Stimulated activated naive CD8-positive, alpha-beta T cell treated with anti-CD3 and anti-CD28 coated beads, Interleukin-15, Interleukin-2, amounts not matched to agents 100 ng/mL and 50 ng/mL, for 24 hours (primary cell): Measurements from ENCODE around the gene AXIN1.
A peak's percentile ranks its signal among the peaks of the same experiment; 100 is the strongest.
"Not testable (repeated sequence)": the region's sequence is repeated elsewhere in the genome, so short reads cannot be mapped to it uniquely, and the experiment has no call there.

ENCODE experiments used
- H3K27ac Mint-ChIP-seq: one replicate; pipeline ENCODE4 v1.8.0; 2021; ENCODE audit warnings: mild to moderate bottlenecking, mixed read lengths
- H3K27me3 Mint-ChIP-seq: one replicate; pipeline ENCODE4 v1.8.0; 2021; ENCODE audit warnings: mixed read lengths
- H3K36me3 Mint-ChIP-seq: one replicate; pipeline ENCODE4 v1.8.0; 2021; ENCODE audit warnings: low read depth, mixed read lengths
- H3K4me1 Mint-ChIP-seq: one replicate; pipeline ENCODE4 v1.8.0; 2021; ENCODE audit warnings: low read depth, mixed read lengths
- H3K4me3 Mint-ChIP-seq: one replicate; pipeline ENCODE4 v1.8.0; 2021; ENCODE audit warnings: mild to moderate bottlenecking, mixed read lengths
- H3K9me3 Mint-ChIP-seq: one replicate; pipeline ENCODE4 v1.8.0; 2021; ENCODE audit warnings: mixed read lengths

AXIN1 gene

GRCh38 chr16:389352-389751 is 36.8 kb upstream of the AXIN1 start:
- H3K4me1 Mint-ChIP-seq, result peaks cover 20% of the 10 kb centered on the region
- no peak overlapping the region for H3K27ac Mint-ChIP-seq
- no peaks in the 10 kb centered on the region for H3K27me3 Mint-ChIP-seq
- H3K9me3 Mint-ChIP-seq, result no peaks in the 10 kb centered on the region
- no peak overlapping the region for H3K4me3 Mint-ChIP-seq
- no peaks in the 10 kb centered on the region for H3K36me3 Mint-ChIP-seq

- not testable (repeated sequence) for H3K36me3 Mint-ChIP-seq, H3K9me3 Mint-ChIP-seq, H3K4me3 Mint-ChIP-seq, H3K27me3 Mint-ChIP-seq, H3K27ac Mint-ChIP-seq
- peaks cover 31% of the 10 kb centered on the region for H3K4me1 Mint-ChIP-seq
Measured at GRCh38 chr16:387761-388666, 35.5 kb upstream of the AXIN1 start.

GRCh38 chr16:386641-387156 is 34.2 kb upstream of the AXIN1 start:
- Mint-ChIP-seq H3K4me3 (no peak overlapping the region), H3K27me3 (peaks cover 3% of the 10 kb centered on the region), H3K4me1 (peaks cover 25% of the 10 kb centered on the region), H3K27ac (no peak overlapping the region), H3K36me3 (no peaks in the 10 kb centered on the region), H3K9me3 (no peaks in the 10 kb centered on the region)

- Mint-ChIP-seq H3K36me3 (no peaks in the 10 kb centered on the region), H3K9me3 (no peaks in the 10 kb centered on the region), H3K4me3 (peak overlapping the region; percentile 83), H3K4me1 (peaks cover 29% of the 10 kb centered on the region), H3K27ac (peak overlapping the region; percentile 87), H3K27me3 (peaks cover 3% of the 10 kb centered on the region)
Measured at GRCh38 chr16:383326-384051, 31.0 kb upstream of the AXIN1 start.

- Mint-ChIP-seq H3K27me3 (peaks cover 3% of the 10 kb centered on the region), H3K36me3 (no peaks in the 10 kb centered on the region), H3K4me3 (peak within 1 kb of the TSS; percentile 83), H3K27ac (peak within 1 kb of the TSS; percentile 87), H3K4me1 (peaks cover 29% of the 10 kb centered on the region), H3K9me3 (no peaks in the 10 kb centered on the region)
Measured at GRCh38 chr16:381789-382717, 29.5 kb upstream of the AXIN1 start, which contains the start of gene PGAP6. PGAP6 (minus strand) TSS chr16:381978; CDS start chr16:381821, 157 bp downstream.

GRCh38 chr16:381012-381788 is 28.7 kb upstream of the AXIN1 start:
- Mint-ChIP-seq H3K4me3 (peak overlapping the region; percentile 74), H3K4me1 (peaks cover 29% of the 10 kb centered on the region), H3K9me3 (no peaks in the 10 kb centered on the region), H3K27me3 (peaks cover 3% of the 10 kb centered on the region), H3K36me3 (no peaks in the 10 kb centered on the region), H3K27ac (no peak overlapping the region)

- H3K27me3 Mint-ChIP-seq, result peaks cover 3% of the 10 kb centered on the region
- peak overlapping the region; percentile 74 for H3K4me3 Mint-ChIP-seq
- H3K36me3 Mint-ChIP-seq, result no peaks in the 10 kb centered on the region
- no peaks in the 10 kb centered on the region for H3K9me3 Mint-ChIP-seq
- H3K4me1 Mint-ChIP-seq, result peaks cover 29% of the 10 kb centered on the region
- no peak overlapping the region for H3K27ac Mint-ChIP-seq
Measured at GRCh38 chr16:380762-381011, 28.2 kb upstream of the AXIN1 start.

- Mint-ChIP-seq H3K4me1 (peaks cover 29% of the 10 kb centered on the region), H3K27ac (peak overlapping the region; percentile 67), H3K36me3 (no peaks in the 10 kb centered on the region)
Measured at GRCh38 chr16:379961-380761, 27.6 kb upstream of the AXIN1 start.

GRCh38 chr16:379183-379960 is 26.8 kb upstream of the AXIN1 start:
- Mint-ChIP-seq H3K27me3 (peaks cover 3% of the 10 kb centered on the region), H3K4me1 (peaks cover 29% of the 10 kb centered on the region), H3K27ac (no peak overlapping the region), H3K9me3 (no peaks in the 10 kb centered on the region), H3K4me3 (peak overlapping the region; percentile 74), H3K36me3 (no peaks in the 10 kb centered on the region)

More at GRCh38 chr16:379961-380761, 27.6 kb upstream of the AXIN1 start:
- H3K27me3 Mint-ChIP-seq, result peaks cover 3% of the 10 kb centered on the region
- peak overlapping the region; percentile 74 for H3K4me3 Mint-ChIP-seq
- H3K9me3 Mint-ChIP-seq, result no peaks in the 10 kb centered on the region

GRCh38 chr16:378821-379182 is 26.3 kb upstream of the AXIN1 start:
- Mint-ChIP-seq H3K27ac (no peak overlapping the region), H3K4me1 (peaks cover 25% of the 10 kb centered on the region), H3K36me3 (no peaks in the 10 kb centered on the region), H3K4me3 (no peak overlapping the region), H3K9me3 (no peaks in the 10 kb centered on the region), H3K27me3 (peaks cover 3% of the 10 kb centered on the region)

- peaks cover 19% of the 10 kb centered on the region for H3K4me1 Mint-ChIP-seq
- not testable (repeated sequence) for H3K4me3 Mint-ChIP-seq, H3K9me3 Mint-ChIP-seq, H3K27me3 Mint-ChIP-seq, H3K27ac Mint-ChIP-seq, H3K36me3 Mint-ChIP-seq
Measured at GRCh38 chr16:378113-378820, 25.7 kb upstream of the AXIN1 start.

- Mint-ChIP-seq H3K4me3 (no peak overlapping the region), H3K36me3 (no peaks in the 10 kb centered on the region), H3K27ac (no peak overlapping the region), H3K9me3 (no peaks in the 10 kb centered on the region), H3K4me1 (peaks cover 11% of the 10 kb centered on the region), H3K27me3 (no peaks in the 10 kb centered on the region)
Measured at GRCh38 chr16:377419-377951, 25.0 kb upstream of the AXIN1 start.
